OCI-LY3 (cell line): Measurements from ENCODE around the gene ALDOB.

Experiments used
- H2AFZ ChIP-seq: fragments of 200-600, 300-600 bp; shearing (Covaris generic); 2 replicates; pipeline ENCODE4 v1.6.0; 2014; ENCODE audit warnings: antibody characterized with exemption, low read depth, low read length
- H3K27ac ChIP-seq: fragments of 200-600, 300-600 bp; sonication (generic); 2 replicates; pipeline ENCODE4 v1.5.1; 2014; ENCODE audit warnings: mild to moderate bottlenecking, low read length, moderate library complexity, mixed read lengths
- H3K27me3 ChIP-seq: fragments of 200-600, 300-600 bp; sonication (generic); 2 replicates; pipeline ENCODE4 v1.6.1; 2014; ENCODE audit warnings: low read depth, low read length, mixed read lengths
- H3K36me3 ChIP-seq: fragments of 200-600, 300-600 bp; sonication (generic); replicated peaks from 2 replicates; pipeline ENCODE3; 2014; ENCODE audit warnings: low read depth, low read length, mixed read lengths
- H3K4me1 ChIP-seq: fragments of 300-600, 200-600 bp; sonication (generic); 2 replicates; pipeline ENCODE4 v1.6.1; 2014; ENCODE audit warnings: low read length, mixed read lengths
- H3K4me2 ChIP-seq: fragments of 200-600, 300-600 bp; sonication (generic); 2 replicates; pipeline ENCODE4 v1.6.1; 2014; ENCODE audit warnings: low read length, mixed read lengths
- H3K4me3 ChIP-seq: fragments of 300-600, 200-600 bp; sonication (generic); 2 replicates; pipeline ENCODE4 v1.5.1; 2014; ENCODE audit warnings: antibody characterized with exemption, mild to moderate bottlenecking, low read length, moderate library complexity
- H3K79me2 ChIP-seq: fragments of 300-600, 200-600 bp; shearing (Covaris generic); 2 replicates; pipeline ENCODE4 v1.6.1; 2014; ENCODE audit warnings: mild to moderate bottlenecking, low read length, mixed read lengths
- H3K9ac ChIP-seq: fragments of 300-600, 200-600 bp; shearing (Covaris generic); 2 replicates; pipeline ENCODE4 v1.6.0; 2014; ENCODE audit warnings: mild to moderate bottlenecking, low read length, moderate library complexity
- H3K9me3 ChIP-seq: fragments of 200-600, 300-600 bp; shearing (Covaris generic); 2 replicates; pipeline ENCODE4 v1.6.1; 2014; ENCODE audit warnings: low read length, mixed read lengths; ENCODE audit not compliant: insufficient read depth
- H4K20me1 ChIP-seq: fragments of 200-600, 300-600 bp; sonication (generic); 2 replicates; pipeline ENCODE4 v1.6.1; 2016; ENCODE audit warnings: low read length, mixed read lengths; ENCODE audit not compliant: insufficient read depth
- EZH2phosphoT487 ChIP-seq: fragments of 200-600 bp; shearing (Covaris generic); IDR thresholded peaks from 2 replicates; pipeline ENCODE4 v1.6.1; 2018; ENCODE audit warnings: antibody characterized with exemption, mixed run types, low read depth
- TF ChIP-seq, protein P1 (sequence below): fragments of 200-600, 300-600 bp; sonication (generic); IDR thresholded peaks from 2 replicates; pipeline ENCODE4 v1.5.1; 2014; ENCODE audit warnings: antibody characterized with exemption, low read length, low read depth

The ALDOB gene

DNA sequence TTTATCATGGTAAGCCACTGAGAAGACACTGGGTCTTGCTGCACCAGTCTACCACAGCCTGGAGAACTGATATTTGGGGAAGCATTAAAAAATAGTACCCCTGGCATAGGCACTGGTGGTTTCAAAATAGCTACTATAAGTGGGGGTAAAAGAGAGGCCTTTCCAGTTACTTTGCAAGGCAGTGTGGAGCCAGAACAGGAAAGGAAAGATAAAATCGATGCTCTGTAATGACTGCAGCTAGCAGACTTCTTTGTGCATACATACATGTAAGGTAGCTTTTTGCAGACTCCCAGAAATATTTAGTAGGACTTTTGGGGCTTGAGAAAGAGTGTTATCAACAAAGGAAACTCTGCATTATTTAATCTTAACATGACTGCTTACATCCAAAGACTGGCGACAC, 31.3 kb upstream of the ALDOB start:
- H3K4me3 ChIP-seq, result no peak overlapping the region
- no peak overlapping the region for H3K9ac ChIP-seq
- no peak for TF ChIP-seq EZH2phosphoT487
- TF ChIP-seq, protein P1, sequence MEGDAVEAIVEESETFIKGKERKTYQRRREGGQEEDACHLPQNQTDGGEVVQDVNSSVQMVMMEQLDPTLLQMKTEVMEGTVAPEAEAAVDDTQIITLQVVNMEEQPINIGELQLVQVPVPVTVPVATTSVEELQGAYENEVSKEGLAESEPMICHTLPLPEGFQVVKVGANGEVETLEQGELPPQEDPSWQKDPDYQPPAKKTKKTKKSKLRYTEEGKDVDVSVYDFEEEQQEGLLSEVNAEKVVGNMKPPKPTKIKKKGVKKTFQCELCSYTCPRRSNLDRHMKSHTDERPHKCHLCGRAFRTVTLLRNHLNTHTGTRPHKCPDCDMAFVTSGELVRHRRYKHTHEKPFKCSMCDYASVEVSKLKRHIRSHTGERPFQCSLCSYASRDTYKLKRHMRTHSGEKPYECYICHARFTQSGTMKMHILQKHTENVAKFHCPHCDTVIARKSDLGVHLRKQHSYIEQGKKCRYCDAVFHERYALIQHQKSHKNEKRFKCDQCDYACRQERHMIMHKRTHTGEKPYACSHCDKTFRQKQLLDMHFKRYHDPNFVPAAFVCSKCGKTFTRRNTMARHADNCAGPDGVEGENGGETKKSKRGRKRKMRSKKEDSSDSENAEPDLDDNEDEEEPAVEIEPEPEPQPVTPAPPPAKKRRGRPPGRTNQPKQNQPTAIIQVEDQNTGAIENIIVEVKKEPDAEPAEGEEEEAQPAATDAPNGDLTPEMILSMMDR, result no peak
- peaks cover 3% of the 10 kb centered on the region; the same call in 1 of the 2 replicates for H3K27me3 ChIP-seq
- H3K27ac ChIP-seq, result no peak overlapping the region
- H3K9me3 ChIP-seq, result no peaks in the 10 kb centered on the region
- H3K36me3 ChIP-seq, result no peaks in the 10 kb centered on the region
- no peak overlapping the region for H2AFZ ChIP-seq
- no peaks in the 10 kb centered on the region for H3K79me2 ChIP-seq
- H4K20me1 ChIP-seq, result no peaks in the 10 kb centered on the region
- H3K4me2 ChIP-seq, result no peak overlapping the region
- H3K4me1 ChIP-seq, result no peaks in the 10 kb centered on the region

DNA sequence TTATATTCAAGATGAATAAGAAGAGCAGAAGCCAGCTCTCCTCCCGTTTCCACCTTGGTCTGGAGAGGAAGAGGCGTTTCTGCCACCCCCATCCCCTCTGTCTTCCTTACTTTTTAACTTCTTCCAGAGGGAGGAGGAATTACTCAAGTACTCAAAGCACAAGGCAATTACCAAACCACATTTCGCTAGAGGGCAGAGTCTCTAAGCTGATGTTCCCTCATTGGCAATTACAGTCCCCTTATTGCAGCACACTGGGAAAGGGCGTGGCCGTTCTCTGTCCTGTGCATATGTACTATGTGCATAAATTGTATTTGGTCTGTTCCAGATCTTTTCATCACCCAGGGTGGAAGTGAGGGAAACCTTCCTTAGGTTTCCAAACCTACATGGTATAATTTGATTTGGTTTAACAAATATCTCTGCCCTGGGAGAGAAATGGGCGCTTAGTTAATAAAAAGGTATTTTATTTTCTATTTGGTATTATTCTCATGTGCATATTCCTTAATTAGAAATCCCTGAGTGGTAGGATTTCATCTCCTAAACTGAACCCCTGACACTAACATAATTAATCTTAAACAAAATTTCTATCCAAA, 29.8 kb upstream of the ALDOB start:
- no peaks in the 10 kb centered on the region for H3K4me1 ChIP-seq
- no peak overlapping the region for H3K9ac ChIP-seq
- H3K27me3 ChIP-seq, result peaks cover 3% of the 10 kb centered on the region; the same call in 1 of the 2 replicates
- H3K36me3 ChIP-seq, result no peaks in the 10 kb centered on the region
- no peak for TF ChIP-seq EZH2phosphoT487
- TF ChIP-seq, protein P1, result peak; percentile 35
- no peaks in the 10 kb centered on the region for H3K79me2 ChIP-seq
- H2AFZ ChIP-seq, result no peak overlapping the region
- H3K27ac ChIP-seq, result no peak overlapping the region
- H3K9me3 ChIP-seq, result no peaks in the 10 kb centered on the region
- H3K4me3 ChIP-seq, result no peak overlapping the region
- H4K20me1 ChIP-seq, result no peaks in the 10 kb centered on the region
- no peak overlapping the region for H3K4me2 ChIP-seq

DNA sequence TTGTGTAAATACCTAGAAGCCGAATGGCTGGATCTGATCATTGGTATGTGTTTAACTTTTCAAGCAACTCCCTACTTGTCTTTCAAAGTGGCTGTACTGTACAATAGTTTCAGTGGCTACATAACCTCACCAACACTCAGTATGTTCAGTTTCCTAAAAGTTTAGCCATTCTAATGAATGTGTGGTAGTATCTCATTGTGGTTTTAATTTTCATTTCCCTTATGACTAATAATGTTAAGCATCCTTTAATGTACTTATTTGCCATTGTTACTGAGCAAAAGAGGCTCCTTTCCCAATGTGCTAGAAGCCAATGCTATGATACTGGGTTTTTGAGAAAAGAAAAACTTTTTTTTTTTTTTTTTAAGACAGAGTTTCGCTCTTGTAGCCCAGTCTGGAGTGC, 27.8 kb upstream of the ALDOB start:
- Histone ChIP-seq H4K20me1 (no peaks in the 10 kb centered on the region), H3K9ac (no peak overlapping the region), H3K9me3 (no peaks in the 10 kb centered on the region), H2AFZ (no peak overlapping the region), H3K4me2 (no peak overlapping the region), H3K27me3 (peaks cover 3% of the 10 kb centered on the region; the same call in 1 of the 2 replicates), H3K27ac (no peak overlapping the region), H3K36me3 (no peaks in the 10 kb centered on the region), H3K4me3 (no peak overlapping the region), H3K4me1 (no peaks in the 10 kb centered on the region), H3K79me2 (no peaks in the 10 kb centered on the region)
- TF ChIP-seq, protein P1, result no peak
- TF ChIP-seq EZH2phosphoT487, result no peak

DNA sequence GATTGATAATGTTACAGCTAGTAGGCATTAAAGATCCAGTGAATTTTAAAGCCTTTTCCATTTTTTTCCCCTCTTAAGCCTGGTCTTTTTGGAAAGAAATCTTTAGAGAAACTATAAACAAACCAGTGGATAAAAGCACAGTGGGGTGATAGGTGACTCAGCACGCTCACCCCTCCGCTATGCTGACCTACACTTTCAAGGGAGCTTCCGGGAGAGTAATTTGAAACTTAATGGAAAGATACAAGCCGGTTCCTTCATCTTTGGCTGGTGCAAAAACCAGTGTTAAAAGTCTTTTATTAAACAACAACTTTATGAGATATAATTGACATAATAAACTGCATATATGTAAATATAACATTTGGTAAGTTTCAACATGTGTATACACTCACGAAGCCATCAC, 27.0 kb upstream of the ALDOB start:
- H3K9ac ChIP-seq, result no peak overlapping the region
- H2AFZ ChIP-seq, result no peak overlapping the region
- TF ChIP-seq, protein P1, result no peak
- TF ChIP-seq EZH2phosphoT487, result no peak
- no peaks in the 10 kb centered on the region for H4K20me1 ChIP-seq
- H3K9me3 ChIP-seq, result no peaks in the 10 kb centered on the region
- no peak overlapping the region for H3K27ac ChIP-seq
- no peaks in the 10 kb centered on the region for H3K79me2 ChIP-seq
- H3K27me3 ChIP-seq, result peaks cover 3% of the 10 kb centered on the region; the same call in 1 of the 2 replicates
- H3K36me3 ChIP-seq, result no peaks in the 10 kb centered on the region
- no peaks in the 10 kb centered on the region for H3K4me1 ChIP-seq
- no peak overlapping the region for H3K4me2 ChIP-seq
- no peak overlapping the region for H3K4me3 ChIP-seq
